Activated CD4-positive, alpha-beta T cell treated with anti-CD3 and anti-CD28 coated beads, Interleukin-2, amount 50 U/mL, for 24 hours (primary cell): ENCODE measurements around the gene SLC38A3.
"Not testable (repeated sequence)": the region's sequence is repeated elsewhere in the genome, so short reads cannot be mapped to it uniquely, and the experiment has no call there.

Experiments used
- DNase-seq, 2 donors: peaks; one replicate each; pipeline ENCODE4 v3.0.0-alpha.2; 2020; ENCODE audit warnings: low read depth in 1 of 2, low spot score in 1 of 2

Gene SLC38A3

GRCh38 chr3:50210176-50210509 is 5.1 kb downstream of the SLC38A3 start:
- DNase-seq: no peak

- DNase-seq: no peak
Measured at GRCh38 chr3:50210510-50211367, 5.7 kb downstream of the SLC38A3 start.

DNA sequence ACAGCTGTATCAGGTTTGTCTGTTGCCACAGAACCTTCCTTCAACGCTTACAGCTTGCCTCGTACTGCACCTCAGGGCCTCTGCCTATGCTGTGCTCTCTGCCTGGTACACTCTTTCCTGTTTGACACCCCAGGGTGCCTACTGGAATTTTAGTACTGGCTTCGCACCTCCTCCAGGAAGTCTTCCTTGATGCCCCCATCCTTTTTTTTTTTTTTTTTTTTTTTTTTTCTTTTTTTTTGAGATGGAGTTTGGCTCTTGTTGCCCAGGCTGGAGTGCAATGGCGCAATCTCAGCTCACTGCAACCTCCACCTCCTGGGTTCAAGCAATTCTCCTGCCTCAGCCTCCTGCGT is 6.3 kb downstream of the SLC38A3 start:
- DNase-seq: not testable (repeated sequence)

DNA sequence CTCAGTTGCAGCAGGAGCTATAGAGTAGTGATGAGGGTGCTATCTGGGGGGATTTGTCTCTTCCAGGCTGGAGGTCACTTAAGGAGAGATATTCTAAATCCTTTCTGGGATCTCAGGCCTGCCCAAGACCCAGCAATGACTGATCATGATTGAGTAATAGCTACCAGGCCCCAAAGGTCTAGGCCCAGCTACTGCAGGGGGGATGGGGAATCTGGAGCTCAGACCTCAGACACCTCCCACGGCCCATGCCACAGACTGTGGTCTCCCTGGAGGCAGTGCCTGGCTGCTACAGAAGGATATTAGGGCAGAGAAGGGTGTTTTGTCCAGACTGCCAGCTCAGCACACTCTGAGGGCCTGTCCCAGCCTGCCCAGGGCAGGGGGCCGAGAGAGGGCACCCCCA is 6.9 kb downstream of the SLC38A3 start:
- no peak for DNase-seq

DNA sequence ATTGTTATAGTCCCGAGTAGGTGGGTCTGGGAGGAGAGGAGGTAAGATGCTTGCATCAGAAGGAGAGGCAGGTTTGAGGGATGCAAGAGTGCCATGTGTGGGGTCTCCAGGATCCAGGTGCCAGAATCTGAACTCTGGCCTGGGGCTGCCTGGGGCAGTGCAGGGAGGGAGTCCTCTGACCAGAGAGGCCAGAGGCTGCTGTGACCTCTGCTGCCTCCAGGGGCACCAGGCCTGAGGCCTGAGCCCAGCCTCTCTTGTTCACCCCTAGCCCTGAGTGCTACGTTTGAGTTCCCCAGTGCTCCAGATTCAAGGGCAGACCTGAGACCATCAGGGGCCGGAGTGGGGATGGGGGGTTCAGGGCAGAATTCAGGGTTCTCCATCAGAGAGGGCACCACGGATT is 7.4 kb downstream of the SLC38A3 start:
- no peak for DNase-seq

DNA sequence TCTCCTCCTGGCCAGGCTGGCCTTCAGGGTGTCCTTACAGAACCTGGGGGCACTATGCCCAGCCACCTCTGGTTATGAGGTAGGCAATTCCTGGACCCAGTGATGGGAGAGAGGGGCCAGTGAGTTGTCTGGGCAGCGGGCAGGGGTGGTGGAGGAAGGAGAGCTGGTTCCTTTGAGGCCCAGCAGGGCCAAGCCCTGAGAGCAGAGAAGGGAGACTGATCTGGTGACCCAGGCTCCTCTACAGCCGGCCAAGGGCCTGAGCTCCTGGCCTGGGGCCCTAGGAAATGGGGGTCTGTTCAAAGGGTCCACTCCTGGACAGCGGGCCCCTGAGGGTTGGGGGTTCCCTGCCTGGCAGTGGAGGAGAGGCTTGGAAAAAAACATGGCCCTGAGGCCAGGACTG is 7.9 kb downstream of the SLC38A3 start:
- no peak for DNase-seq

DNA sequence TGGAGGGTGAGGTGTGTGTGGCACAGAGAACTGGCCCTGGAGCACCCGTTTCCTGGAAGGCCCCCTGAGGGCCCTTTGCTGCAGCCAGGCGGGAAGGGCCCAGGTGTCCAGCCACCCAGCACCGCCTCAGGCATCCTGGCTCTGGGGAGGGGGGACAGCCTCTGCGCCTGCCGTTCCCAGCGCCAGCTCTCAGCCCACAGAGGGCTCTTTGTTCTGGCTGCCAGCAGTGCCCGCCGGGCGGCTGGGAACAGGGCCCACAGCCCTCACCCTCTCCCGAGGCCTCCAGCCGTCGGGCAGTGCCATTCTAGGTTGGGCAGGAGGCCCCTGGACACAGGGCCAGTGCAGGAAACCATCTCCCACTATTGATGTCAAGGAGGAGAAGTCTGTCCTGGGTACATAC is 8.3 kb downstream of the SLC38A3 start:
- no peak for DNase-seq

- DNase-seq: no peak
Measured at GRCh38 chr3:50214824-50215223, 9.8 kb downstream of the SLC38A3 start.

DNA sequence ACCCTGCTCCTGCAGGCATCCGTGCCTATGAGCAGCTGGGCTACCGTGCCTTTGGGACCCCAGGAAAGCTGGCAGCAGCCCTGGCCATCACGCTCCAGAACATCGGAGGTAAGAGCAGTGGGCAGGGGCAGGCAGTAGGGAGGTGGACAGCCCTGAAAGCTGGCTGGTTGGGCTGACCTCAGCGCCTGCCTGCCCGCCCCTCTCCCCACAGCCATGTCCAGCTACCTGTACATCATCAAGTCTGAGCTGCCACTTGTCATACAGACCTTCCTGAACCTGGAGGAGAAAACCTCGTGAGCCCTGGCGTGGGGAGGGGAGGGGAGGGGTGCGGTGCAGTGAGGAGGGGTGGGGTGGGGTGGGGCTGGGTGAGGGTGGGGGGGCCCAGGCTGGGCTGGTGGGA is 10.5 kb downstream of the SLC38A3 start:
- DNase-seq: no peak

DNA sequence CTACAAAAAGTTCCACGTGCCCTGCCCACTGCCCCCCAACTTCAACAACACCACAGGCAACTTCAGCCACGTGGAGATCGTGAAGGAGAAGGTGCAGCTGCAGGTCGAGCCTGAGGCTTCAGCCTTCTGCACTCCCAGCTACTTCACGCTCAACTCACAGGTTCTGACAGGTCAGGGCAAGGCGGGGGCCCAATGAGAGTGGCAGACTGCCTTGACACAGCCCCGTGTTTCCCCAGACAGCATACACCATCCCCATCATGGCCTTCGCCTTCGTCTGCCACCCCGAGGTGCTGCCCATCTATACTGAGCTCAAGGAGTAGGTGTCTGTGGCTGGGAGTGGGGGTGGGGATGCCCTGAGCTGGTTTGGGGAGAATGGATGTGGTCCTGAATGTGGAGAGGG is 12.6 kb downstream of the SLC38A3 start:
- DNase-seq: no peak

GRCh38 chr3:50218448-50218847 is 13.4 kb downstream of the SLC38A3 start:
- no peak for DNase-seq

- no peak for DNase-seq
Measured at GRCh38 chr3:50219285-50219684, 14.2 kb downstream of the SLC38A3 start.

DNA sequence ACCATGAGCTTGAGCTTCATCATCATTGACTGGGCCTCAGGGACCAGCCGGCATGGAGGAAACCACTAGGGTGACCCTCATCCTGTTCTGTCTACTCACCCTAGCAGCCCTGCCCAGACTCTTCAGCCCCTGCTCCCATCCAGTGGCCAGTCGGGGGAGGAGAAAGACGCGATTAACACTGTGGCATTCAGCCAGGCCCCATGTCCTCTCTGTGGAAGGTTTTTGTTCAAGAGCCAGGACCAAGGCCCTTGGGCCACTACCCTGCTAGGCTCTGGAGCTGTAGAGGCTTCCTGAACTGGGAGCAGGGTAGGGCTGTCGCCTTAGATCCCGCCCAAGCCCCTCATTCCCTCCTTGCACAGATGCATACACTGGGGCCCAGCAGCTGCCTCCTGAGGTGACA is 15.0 kb downstream of the SLC38A3 start:
- DNase-seq: no peak

- DNase-seq: no peak
Measured at GRCh38 chr3:50221051-50221410, 16.0 kb downstream of the SLC38A3 start.

GRCh38 chr3:50221411-50222168 is 16.5 kb downstream of the SLC38A3 start:
- no peak for DNase-seq

GRCh38 chr3:50222169-50222528 is 17.1 kb downstream of the SLC38A3 start:
- no peak for DNase-seq

DNA sequence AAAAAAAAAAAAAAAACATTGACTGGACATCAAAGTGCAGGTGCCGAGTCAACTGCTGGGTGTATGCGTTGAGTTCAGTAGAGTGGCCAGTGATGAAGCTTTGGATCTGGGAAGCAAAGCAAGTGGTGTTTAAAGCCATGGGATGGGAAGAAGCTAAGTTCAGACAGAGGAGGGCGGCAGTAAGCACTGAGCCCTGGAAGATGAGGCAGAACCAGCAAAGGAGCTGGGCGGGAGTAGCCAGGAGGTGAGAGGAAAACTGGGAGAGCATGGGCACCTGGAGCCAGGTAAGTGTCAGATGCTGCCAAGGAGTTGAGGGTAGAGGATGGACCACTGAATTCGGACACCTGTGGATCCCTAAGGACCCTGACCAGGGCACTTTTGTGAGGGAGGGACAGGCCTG is 19.6 kb downstream of the SLC38A3 start:
- no peak for DNase-seq

DNA sequence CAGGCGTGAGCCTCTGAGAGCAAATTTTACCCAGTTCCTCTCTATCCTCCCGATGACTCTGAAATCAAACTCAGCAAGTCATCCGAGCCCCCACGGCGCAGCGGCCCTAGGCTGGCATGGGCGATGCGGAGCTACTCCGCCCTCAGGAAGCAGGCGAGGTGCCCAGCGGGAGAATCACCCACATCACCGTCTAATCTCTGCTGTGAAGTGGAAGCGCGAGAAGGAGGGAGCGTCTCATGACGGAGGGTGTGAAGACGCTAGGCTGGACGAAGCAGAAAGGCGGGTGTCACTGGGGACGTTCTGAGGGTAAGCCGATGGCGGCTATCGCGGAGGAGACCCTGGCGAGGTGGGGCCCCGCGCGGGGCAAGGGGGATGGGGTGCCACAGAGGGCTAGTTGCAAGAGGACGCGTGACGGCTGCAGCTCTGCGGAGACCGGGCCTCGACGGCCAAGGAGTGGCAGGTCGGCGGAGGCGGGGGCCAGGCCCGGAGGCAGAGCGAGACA is 21.9 kb downstream of the SLC38A3 start:
- DNase-seq: peak in 1 of 2 donors; percentile 37

DNA sequence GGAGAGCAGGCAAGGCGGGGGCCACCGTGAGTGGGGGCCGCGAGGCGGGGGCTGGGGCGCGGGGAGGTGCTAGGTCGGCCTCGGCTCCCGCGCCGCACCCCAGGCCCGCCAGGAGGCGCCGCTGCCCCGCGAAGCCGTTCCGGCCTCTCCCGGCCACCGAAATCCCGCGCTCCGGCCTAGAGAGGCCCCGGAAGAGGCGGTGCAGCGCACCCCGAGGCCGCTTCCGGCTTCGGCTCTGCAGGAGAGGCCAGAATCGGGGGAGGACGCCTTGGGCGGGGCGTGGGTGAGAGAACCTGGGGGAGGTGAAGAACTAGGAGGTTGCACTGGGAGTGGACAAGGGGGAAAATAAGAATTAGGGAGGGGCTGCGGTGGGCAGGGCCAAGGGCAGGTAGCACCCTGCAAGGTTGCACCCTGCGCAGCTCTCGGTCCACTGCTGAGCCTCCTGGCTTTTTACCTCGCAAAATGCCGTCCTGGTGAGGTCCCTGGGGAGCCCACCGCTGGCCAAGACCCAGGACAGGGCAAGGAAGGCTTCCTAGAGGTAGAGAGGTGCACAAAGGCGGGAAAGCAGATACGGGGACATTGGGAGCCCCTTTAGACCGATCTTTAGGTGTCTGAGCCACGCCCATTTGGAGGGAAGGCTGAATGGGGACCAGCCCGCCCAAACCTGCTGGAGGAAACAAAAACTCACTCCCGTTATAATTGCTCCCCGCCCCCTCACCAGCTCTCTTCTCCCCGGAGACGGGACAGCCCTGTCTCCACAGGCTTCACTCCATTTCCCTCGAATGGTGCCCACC is 22.5 kb downstream of the SLC38A3 start:
- peak; percentile 73 to 84 for DNase-seq

GRCh38 chr3:50228184-50228763 is 23.2 kb downstream of the SLC38A3 start:
- DNase-seq: not testable (repeated sequence)

- no peak for DNase-seq
Measured at GRCh38 chr3:50229490-50229889, 24.4 kb downstream of the SLC38A3 start.
